Thyroid gland (tissue), 4 donors: ENCODE results near the gene NMUR1. TPM values are rescaled to one million over a fixed set of nuclear protein-coding genes. Genes with fewer than 3 reads are reported as not detected.

Source experiments
- DNase-seq, 2 donors: peaks; one replicate each; pipeline ENCODE4 v3.0.0-alpha.2; 2019
- H3K27ac ChIP-seq, 3 donors: fragments of 200-600 bp; sonication (generic); 1 replicate in 2 of 3; 2 replicates in 1 of 3; pipeline ENCODE4 v1.5.1; 2016 to 2019; ENCODE audit warnings: mild to moderate bottlenecking in 1 of 3, moderate library complexity in 1 of 3
- H3K27me3 ChIP-seq: fragments of 200-600 bp; sonication (generic); one replicate; pipeline ENCODE4 v1.5.1; 2019
- H3K36me3 ChIP-seq, 2 donors: fragments of 200-600 bp; sonication (generic); one replicate each; pipeline ENCODE4 v1.5.1; 2016 to 2019
- H3K4me1 ChIP-seq, 2 donors: fragments of 200-600 bp; sonication (generic); one replicate each; pipeline ENCODE4 v1.5.1; 2017 to 2019
- H3K4me3 ChIP-seq, 3 donors: fragments of 200-600 bp; sonication (generic); replicated peaks in 1 of 3; 1 replicate in 2 of 3; 2 replicates in 1 of 3; pipeline ENCODE4 v1.5.1; 2016; ENCODE audit warnings: mild to moderate bottlenecking in 1 of 3
- H3K9me3 ChIP-seq: fragments of 200-600 bp; sonication (generic); one replicate; pipeline ENCODE4 v1.5.1; 2017
- POLR2A ChIP-seq, 2 donors: fragments of 450-650 bp; IDR thresholded peaks; one replicate each; pipeline ENCODE4 v1.6.1; 2017; ENCODE audit warnings: antibody characterized with exemption in 2 of 2, mild to moderate bottlenecking in 2 of 2, moderate library complexity in 1 of 2
- WGBS, 2 donors: methylation state at CpG; one replicate each; pipeline ENCODE4 v1.1.5; 2017; 5-methylcytosine and 5-hydroxymethylcytosine counted together
- intact Hi-C: fragments of 100-400 bp; cut with DNase I; formaldehyde crosslinking; loops from one replicate; pipeline ENCODE4 v1.15.1; 2023
- total RNA-seq, 4 donors: library from RNA; depleted of rRNA; stranded (reverse); fragments of >200 nt; gene quantifications; one replicate each; pipeline ENCODE4 v1.2.3, GENCODE V29; 2016
- TF ChIP-seq, protein P1 (sequence below), 6 experiments: fragments of 200-600 bp in 3 of 6; fragments of 450-650 bp in 3 of 6; sonication (generic) in 3 of 6; IDR thresholded peaks; one replicate each; pipeline ENCODE4 v1.5.1; 2016 to 2019; ENCODE audit warnings: antibody characterized with exemption in 6 of 6, mild to moderate bottlenecking in 2 of 6, inconsistent platforms in 1 of 6, moderate library complexity in 1 of 6

NMUR1 gene
- total RNA-seq, 4 donors from 2014 or later: 0.11 to 0.73 (median 0.67) TPM; not detected in 1

DNA sequence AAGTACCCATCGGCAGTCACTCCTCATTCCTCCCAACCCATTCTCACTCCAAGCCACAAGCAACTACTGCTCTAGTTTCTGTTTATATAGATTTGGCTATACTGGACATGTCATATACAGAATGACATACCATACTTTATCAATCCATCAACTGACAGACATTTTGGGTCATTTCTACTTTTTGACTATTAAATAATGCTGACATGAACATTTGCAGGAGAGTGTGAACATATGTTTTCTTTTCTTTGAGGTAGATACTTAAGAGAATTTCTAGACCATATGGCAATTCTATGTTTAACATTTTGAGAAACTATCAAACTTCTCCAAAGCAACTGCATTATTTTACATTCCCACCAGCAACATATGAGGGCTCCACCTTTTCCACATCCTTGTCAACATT, 32.6 kb downstream of the NMUR1 start:
- Histone ChIP-seq H3K27ac (no peak overlapping the region), H3K4me1 (no peaks in the 10 kb centered on the region), H3K4me3 (no peak overlapping the region), H3K36me3 (no peaks in the 10 kb centered on the region), H3K9me3 (no peaks in the 10 kb centered on the region), H3K27me3 (no peaks in the 10 kb centered on the region)
- DNase-seq: no peak
- TF ChIP-seq, protein P1, sequence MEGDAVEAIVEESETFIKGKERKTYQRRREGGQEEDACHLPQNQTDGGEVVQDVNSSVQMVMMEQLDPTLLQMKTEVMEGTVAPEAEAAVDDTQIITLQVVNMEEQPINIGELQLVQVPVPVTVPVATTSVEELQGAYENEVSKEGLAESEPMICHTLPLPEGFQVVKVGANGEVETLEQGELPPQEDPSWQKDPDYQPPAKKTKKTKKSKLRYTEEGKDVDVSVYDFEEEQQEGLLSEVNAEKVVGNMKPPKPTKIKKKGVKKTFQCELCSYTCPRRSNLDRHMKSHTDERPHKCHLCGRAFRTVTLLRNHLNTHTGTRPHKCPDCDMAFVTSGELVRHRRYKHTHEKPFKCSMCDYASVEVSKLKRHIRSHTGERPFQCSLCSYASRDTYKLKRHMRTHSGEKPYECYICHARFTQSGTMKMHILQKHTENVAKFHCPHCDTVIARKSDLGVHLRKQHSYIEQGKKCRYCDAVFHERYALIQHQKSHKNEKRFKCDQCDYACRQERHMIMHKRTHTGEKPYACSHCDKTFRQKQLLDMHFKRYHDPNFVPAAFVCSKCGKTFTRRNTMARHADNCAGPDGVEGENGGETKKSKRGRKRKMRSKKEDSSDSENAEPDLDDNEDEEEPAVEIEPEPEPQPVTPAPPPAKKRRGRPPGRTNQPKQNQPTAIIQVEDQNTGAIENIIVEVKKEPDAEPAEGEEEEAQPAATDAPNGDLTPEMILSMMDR (IDR thresholded peaks at IDR 0.05): no peak
- TF ChIP-seq POLR2A (IDR thresholded peaks at IDR 0.05): no peak
- intact Hi-C loops: no loop called here
- WGBS, 2 donors: 88 to 100% methylated on average over 1 of the region's 1 CpG

DNA sequence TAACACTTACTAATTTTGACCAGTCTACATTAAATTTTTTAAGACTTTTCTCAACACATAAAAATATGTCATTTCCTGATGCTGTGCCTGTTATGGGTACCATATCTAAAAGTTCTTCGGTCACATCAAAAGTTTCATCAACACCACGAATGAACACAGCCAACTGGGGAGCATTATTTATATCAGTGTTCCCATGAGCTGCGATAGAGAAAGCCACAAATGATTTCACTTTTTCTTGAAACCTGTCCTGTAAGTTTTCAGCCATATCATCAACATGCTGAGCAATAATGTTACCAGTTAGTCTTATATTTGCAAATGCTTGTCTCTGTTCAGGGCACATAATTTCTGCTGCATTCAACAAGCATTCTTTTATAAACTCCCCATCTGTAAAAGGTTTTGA, 35.6 kb downstream of the NMUR1 start:
- WGBS, 2 donors: 83 to 91% methylated on average over 3 of the region's 3 CpGs
- intact Hi-C loops: no loop called here

DNA sequence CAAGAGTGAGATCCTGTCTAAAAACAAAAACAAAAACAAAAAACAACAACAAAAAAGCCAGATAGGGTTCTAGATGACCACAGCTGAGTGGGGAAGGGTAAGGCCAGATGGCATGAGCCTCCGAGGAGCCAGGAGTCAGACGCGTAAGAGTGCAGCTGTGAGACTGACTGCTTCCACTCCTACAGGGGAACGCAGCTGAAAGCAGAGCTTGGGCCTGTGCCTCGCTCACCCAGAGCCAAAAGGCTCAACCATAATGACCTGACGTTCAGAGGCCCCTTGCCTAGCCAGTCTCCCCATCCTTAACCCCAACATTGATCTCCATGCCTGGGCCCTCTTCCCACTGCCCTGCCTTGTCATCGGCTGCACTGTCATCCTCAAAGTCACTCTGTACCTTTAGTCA, 39.4 kb downstream of the NMUR1 start:
- H3K27me3 ChIP-seq: no peaks in the 10 kb centered on the region
- intact Hi-C loops: no loop called here
- H3K4me3 ChIP-seq: no peak overlapping the region
- TF ChIP-seq, protein P1 (IDR thresholded peaks at IDR 0.05): no peak
- TF ChIP-seq POLR2A (IDR thresholded peaks at IDR 0.05): no peak
- WGBS, 2 donors: 89 to 90% methylated on average over 7 of the region's 7 CpGs
- no peaks in the 10 kb centered on the region for H3K4me1 ChIP-seq
- H3K9me3 ChIP-seq: no peaks in the 10 kb centered on the region
- no peak for DNase-seq
- H3K27ac ChIP-seq: no peak overlapping the region
- H3K36me3 ChIP-seq: no peaks in the 10 kb centered on the region

More for the DNA sequence above, 35.6 kb downstream of the NMUR1 start:
- Histone ChIP-seq H3K27ac (no peak overlapping the region), H3K4me3 (no peak overlapping the region), H3K36me3 (no peaks in the 10 kb centered on the region), H3K9me3 (no peaks in the 10 kb centered on the region), H3K4me1 (no peaks in the 10 kb centered on the region), H3K27me3 (no peaks in the 10 kb centered on the region)
- TF ChIP-seq, protein P1 (IDR thresholded peaks at IDR 0.05): no peak
- TF ChIP-seq POLR2A (IDR thresholded peaks at IDR 0.05): no peak
- DNase-seq: no peak

DNA sequence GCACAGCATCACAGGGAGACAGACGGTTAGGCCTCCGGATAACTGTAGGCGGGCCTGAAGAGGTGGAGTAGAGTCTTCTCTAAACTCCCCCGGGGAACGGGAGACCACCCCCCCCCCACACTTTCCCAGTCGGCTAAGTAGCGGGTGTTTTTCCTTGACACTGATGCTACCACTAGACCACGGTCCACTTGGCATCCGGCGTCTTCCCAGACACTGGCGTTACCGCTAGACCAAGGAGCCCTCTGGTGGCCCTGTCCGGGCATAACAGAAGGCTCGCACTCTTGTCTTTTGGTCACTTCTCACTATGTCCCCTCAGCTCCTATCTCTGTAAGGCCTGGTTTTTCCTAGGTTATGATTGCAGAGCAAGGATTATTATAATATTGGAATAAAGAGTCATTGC, 40.3 kb downstream of the NMUR1 start:
- intact Hi-C loops: no loop called here
- 75 to 79% methylated on average over 12 to 14 of the region's 14 CpGs for WGBS, 2 donors
- no peak for TF ChIP-seq POLR2A (IDR thresholded peaks at IDR 0.05)
- TF ChIP-seq, protein P1 (IDR thresholded peaks at IDR 0.05): peak in 1 of 6 experiments; percentile 40

DNA sequence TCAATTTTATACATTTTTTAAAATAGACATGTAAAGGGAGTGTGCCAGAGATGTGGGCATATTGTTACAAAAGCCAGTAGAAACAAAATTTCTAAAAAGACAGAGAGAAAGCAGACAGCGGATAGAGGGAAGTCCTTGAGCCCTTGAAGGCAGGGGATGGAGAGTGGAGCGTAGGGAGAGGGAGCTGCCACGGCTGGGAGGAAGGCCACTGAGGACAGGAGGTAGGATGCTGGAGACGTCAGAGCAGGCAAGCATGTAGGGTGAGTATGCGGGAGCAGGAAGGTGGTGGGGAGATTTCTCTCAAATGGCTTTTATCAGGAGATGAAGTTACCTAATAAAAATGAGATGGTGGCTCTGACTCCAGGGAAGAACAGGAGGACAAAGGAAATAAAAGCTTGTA, 41.9 kb downstream of the NMUR1 start:
- Histone ChIP-seq H3K27ac (no peak overlapping the region), H3K4me3 (no peak overlapping the region), H3K4me1 (no peaks in the 10 kb centered on the region), H3K27me3 (no peaks in the 10 kb centered on the region), H3K36me3 (no peaks in the 10 kb centered on the region), H3K9me3 (no peaks in the 10 kb centered on the region)
- intact Hi-C loops: no loop called here
- 90% methylated on average over 5 of the region's 5 CpGs for WGBS, 2 donors
- TF ChIP-seq POLR2A (IDR thresholded peaks at IDR 0.05): no peak
- TF ChIP-seq, protein P1 (IDR thresholded peaks at IDR 0.05): no peak
- DNase-seq: no peak

More for the DNA sequence above, 40.3 kb downstream of the NMUR1 start:
- H3K4me3 ChIP-seq: no peak overlapping the region
- no peak overlapping the region for H3K27ac ChIP-seq
- no peaks in the 10 kb centered on the region for H3K9me3 ChIP-seq
- no peaks in the 10 kb centered on the region for H3K4me1 ChIP-seq
- DNase-seq: peak; percentile 38 to 40
- no peaks in the 10 kb centered on the region for H3K27me3 ChIP-seq
- no peaks in the 10 kb centered on the region for H3K36me3 ChIP-seq
